GM11168 (cell line): Measurements from ENCODE around the gene NCOA1.
"Not testable (repeated sequence)": the region's sequence is repeated elsewhere in the genome, so short reads cannot be mapped to it uniquely, and the experiment has no call there.

Experiments used
- in situ Hi-C: fragments of 300-500 bp; cut with MboI; formaldehyde crosslinking; loops from one replicate; pipeline ENCODE4 v1.12.0; 2022; ENCODE audit warnings: low sequenced_read_pairs; ENCODE audit not compliant: unreplicated experiment

NCOA1 gene

DNA sequence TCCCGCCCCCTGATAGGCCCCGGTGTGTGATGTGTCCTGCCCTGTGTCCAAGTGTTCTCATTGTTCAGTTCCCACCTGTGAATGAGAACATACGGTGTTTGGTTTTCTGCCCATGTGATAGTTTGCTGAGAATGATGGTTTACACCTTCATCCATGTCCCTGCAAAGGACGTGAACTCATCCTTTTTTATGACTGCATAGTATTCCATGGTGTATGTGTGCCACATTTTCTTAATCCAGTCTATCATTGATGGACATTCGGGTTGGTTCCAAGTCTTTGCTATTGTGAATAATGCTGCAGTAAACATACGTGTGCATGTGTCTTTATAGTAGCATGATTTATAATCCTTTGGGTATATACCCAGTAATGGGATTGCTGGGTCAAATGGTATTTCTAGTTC lies 40.6 kb downstream of the NCOA1 start:
- in situ Hi-C loops: not testable (repeated sequence)

- in situ Hi-C loops: not testable (repeated sequence)
Measured at GRCh38 chr2:24532057-24532456, 41.0 kb downstream of the NCOA1 start.

DNA sequence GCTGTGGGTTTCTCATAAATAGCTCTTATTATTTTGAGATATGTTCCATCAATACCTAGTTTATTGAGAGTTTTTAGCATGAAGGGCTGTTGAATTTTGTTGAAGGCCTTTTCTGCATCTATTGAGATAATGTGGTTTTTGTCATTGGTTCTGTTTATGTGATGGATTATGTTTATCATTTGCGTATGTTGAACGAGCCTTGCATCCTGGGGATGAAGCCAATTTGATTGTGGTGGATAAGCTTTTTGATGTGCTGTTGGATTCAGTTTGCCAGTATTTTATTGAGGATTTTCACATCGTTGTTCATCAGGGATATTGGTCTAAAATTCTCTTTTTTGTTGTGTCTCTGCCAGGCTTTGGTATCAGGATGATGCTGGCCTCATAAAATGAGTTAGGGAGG lies 42.5 kb downstream of the NCOA1 start:
- in situ Hi-C loops: not testable (repeated sequence)

DNA sequence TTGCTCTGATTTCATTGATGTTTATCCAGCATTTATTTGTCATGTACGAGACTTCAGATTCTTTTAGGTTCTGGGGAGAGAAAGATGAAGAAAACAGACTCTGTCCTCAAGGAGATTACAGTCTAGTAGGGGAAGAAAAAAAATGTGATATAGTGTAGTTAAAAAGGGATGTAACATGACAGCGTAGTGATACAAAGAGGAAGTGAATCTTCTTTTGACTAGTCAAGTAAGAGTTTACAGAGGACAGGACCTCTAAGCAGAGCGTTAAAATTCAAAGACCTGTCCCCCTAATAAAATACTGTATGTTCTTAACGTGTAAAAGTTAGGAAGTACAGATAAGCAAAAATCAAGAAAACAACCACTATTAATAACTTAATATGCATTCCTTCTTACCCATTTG lies 47.7 kb downstream of the NCOA1 start:
- in situ Hi-C loops: no loop called here

- in situ Hi-C loops: no loop called here
Measured at GRCh38 chr2:24539258-24539657, 48.2 kb downstream of the NCOA1 start.

DNA sequence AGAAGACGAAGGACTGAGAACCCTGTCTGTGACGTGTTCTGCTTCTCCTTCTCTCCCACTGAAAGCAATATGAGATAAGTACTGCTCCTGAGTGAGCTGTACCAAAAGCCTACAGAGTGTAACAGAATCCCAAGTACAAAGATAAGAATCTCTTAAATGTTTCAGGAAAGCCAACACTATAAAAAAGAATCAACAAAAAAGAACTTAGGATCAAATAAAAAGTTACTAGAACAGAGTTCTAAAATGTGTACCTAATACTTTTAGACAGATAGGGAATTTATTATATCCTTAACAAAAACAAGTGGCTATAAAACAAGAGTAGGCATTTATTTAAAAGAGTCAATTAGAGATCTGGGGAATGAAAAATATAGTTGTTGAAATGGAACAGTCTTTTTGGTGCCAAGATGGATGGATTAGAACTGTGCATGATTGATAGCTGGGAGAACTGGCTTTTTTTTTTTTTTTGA lies 49.0 kb downstream of the NCOA1 start:
- in situ Hi-C loops: no loop called here

DNA sequence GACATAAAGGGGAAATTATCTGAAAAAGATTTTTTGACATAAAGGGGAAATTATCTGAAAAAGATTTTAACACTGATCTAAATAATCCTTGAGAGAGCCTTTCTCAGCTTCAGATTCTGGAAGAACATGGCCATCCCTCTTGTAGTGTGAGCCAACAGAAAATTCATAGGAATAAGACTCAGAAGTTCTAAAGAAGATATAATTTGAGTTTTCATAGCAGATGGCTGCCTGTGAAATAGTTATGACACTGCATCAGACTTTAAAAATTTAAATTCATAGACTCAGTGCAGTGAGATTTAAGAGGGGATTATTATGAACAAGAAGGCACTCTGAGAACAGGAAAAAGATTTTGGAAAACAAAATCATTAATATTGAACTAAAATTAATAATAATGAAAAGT lies 50.6 kb downstream of the NCOA1 start:
- in situ Hi-C loops: no loop called here

GRCh38 chr2:24542269-24542872 lies 51.3 kb downstream of the NCOA1 start:
- in situ Hi-C loops: no loop called here

DNA sequence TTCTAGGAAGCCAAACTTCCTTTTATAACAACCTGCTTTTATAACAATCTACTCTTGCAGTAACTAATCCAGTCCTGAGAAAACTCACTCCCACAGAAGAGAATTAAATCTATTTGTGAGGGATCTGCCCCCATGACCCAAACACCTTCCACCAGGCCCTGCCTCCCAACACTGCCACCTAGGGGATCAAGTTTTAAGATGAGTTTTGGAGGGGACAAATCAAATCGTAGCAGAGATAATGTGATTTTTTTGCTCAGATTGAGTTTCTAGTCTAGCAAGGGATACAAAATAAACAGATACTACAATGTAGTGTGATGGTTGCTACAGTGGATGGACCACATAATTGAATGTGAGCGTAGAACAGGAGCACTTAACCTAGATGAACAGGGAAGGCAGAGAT lies 52.2 kb downstream of the NCOA1 start:
- in situ Hi-C loops: no loop called here

DNA sequence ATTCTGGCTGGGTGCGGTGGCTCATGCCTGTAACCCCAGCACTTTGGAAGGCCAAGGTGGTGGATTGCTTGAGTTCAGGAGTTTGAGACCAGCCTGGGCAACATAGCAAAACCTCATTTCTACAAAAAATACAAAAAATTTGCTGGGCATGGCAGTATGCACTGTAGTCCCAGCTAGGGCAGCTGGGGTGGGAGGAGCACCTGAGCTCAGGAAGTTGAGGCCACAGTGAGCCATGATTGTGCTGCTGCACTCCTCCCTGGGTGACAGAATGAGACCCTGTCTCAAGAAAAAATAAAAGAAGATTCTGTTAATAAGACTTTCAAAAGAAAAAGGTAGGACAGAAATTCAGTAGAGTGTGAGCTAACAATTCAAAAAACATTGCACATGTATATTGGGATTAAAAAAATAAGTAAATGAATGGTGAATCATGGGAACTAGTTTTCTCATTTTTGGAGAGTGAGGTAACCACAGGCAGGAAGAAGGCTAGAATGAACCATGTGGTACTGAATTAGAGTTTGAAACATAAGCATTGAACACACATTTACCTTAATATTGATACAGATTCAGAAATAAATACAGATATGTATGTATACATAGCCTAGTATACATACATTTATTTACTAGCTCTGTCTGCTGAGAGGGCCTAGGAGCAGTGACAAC lies 53.5 kb downstream of the NCOA1 start:
- in situ Hi-C loops: no loop called here

DNA sequence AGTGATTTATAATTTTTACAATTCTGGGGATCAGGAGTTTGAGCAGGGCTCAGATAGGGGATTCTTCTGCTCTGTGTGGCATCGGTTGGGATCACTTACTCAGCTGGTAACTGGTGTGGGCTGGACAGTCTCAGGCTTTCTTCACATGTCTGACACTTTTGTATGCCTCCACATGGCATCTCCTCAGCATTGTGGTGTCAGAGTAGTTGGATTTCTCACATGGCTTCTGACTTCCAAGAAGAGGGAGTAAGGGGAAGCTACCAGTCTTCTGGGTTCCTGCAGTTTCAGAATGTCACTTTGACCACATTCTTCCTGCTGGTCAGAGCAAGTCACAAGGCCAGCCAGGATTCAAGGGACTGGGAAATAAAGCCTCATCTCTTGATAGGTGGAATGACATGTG lies 55.6 kb downstream of the NCOA1 start:
- in situ Hi-C loops: no loop called here

DNA sequence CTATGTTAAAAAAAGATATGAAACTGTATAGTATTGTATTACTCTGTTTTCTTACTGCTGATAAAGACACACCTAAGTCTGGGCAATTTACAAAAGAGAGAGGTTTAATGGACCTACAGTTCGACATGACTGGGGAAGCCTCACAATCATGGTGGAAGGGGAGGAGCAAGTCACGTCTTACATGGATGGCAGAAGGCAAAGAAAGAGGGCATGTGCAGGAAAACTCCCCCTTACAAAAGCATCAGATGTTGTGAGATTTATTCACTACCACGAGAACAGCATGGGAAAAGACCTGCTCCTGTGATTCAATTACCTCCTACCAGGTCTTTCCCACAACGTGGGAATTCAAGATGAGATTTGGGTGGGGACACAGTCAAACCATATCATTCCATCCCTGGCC lies 57.0 kb downstream of the NCOA1 start:
- in situ Hi-C loops: no loop called here

GRCh38 chr2:24550301-24550700 lies 59.2 kb downstream of the NCOA1 start:
- in situ Hi-C loops: not testable (repeated sequence)

GRCh38 chr2:24551016-24551415 lies 60.0 kb downstream of the NCOA1 start:
- in situ Hi-C loops: no loop called here

GRCh38 chr2:24552836-24553235 lies 61.8 kb downstream of the NCOA1 start:
- in situ Hi-C loops: no loop called here

- in situ Hi-C loops: no loop called here
Measured at GRCh38 chr2:24558781-24559472, 67.9 kb downstream of the NCOA1 start.

DNA sequence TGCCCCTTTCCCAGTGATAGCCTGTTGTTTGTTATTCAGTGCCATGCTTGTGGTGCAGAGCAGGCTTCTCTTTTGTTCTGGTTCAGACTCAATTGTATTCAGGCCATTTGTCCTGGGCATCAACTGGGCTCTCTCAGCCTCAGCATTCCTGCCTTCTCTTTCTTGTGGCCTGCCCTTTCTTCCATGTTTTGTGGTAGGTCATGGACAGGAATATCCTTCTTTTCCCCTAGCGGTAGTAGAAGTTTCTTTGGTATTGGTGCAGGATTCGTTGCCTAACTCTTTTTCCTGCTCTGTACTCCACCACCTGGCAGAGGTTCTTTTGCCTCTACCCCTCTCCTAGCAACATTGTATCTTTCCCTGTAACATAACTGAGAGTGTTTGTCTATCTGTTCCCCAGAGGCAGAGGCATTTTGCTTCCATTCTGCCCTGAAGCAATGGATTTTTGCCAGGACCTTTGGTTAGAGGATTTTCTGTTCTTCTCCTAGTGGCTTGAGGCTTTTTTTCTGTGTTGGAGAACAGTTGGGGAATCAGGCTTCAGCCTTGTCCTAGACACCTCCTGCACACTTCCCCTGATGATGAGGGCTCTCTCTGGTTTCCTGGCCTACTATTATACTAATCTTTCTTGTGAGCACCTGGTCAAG lies 68.5 kb downstream of the NCOA1 start:
- in situ Hi-C loops: no loop called here

- in situ Hi-C loops: no loop called here
Measured at GRCh38 chr2:24565537-24565936, 74.5 kb downstream of the NCOA1 start.

DNA sequence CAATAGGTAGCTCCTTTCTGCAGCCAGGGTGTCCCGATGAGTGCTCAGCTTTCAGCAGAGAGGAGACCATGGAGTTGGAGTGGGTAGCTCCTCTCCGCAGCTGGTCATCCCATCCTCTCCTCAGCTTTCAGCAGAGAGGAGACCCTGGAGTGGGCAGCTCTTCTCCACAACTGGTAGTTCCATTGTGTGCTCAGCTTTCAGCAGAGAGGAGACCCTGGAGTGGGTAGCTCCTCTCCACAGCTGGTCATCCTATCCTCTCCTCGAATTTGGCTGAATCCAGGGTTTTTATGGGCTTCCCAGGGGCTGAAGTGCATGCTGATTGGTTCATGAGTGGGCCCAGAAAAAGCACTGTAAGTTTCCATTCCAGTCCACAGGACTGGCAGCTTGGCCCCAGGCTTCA lies 75.2 kb downstream of the NCOA1 start:
- in situ Hi-C loops: no loop called here

GRCh38 chr2:24566630-24567029 lies 75.6 kb downstream of the NCOA1 start:
- in situ Hi-C loops: no loop called here

GRCh38 chr2:24568551-24568950 lies 77.5 kb downstream of the NCOA1 start:
- in situ Hi-C loops: no loop called here
